Sigmoid colon (tissue), 7 donors: Measurements from ENCODE around the gene GPHN. TPM values are rescaled to one million over a fixed set of nuclear protein-coding genes. Genes with fewer than 3 reads are reported as not detected.
"Not testable (repeated sequence)": the region's sequence is repeated elsewhere in the genome, so short reads cannot be mapped to it uniquely, and the experiment has no call there.

Experiments used
- DNase-seq: peaks from one replicate; pipeline ENCODE4 v3.0.0-alpha.2; 2019
- H3K27ac ChIP-seq, 4 donors: fragments of 200-600 bp; sonication (generic); one replicate each; pipeline ENCODE4 v1.5.1; 2016 to 2019; ENCODE audit warnings: mild to moderate bottlenecking in 1 of 4
- H3K27me3 ChIP-seq, 3 donors: fragments of 200-600 bp; sonication (generic); one replicate each; pipeline ENCODE4 v1.5.1; 2019; ENCODE audit warnings: mild to moderate bottlenecking in 1 of 3
- H3K36me3 ChIP-seq, 4 donors: fragments of 200-600 bp; sonication (generic); one replicate each; pipeline ENCODE4 v1.5.1; 2016 to 2019
- H3K4me1 ChIP-seq, 4 donors: fragments of 200-600 bp; sonication (generic); one replicate each; pipeline ENCODE4 v1.5.1; 2017 to 2019
- H3K4me3 ChIP-seq, 4 donors: fragments of 200-600 bp; sonication (generic); one replicate each; pipeline ENCODE4 v1.5.1; 2017 to 2019; ENCODE audit warnings: mild to moderate bottlenecking in 2 of 4, moderate library complexity in 1 of 4
- H3K9me3 ChIP-seq, 4 donors: fragments of 200-600 bp in 3 of 4; sonication (generic) in 3 of 4; one replicate each; pipeline versions ENCODE4 v1.5.1 to v1.6.1; 2013 to 2019
- CTCF ChIP-seq, 4 experiments: fragments of 450-650 bp in 3 of 4; fragments of 200-600 bp in 1 of 4; IDR thresholded peaks; one replicate each; pipeline ENCODE4 v1.5.1; 2016 to 2019; ENCODE audit warnings: antibody characterized with exemption in 4 of 4, mild to moderate bottlenecking in 3 of 4, moderate library complexity in 2 of 4
- EP300 ChIP-seq, 4 donors: sonication (generic); formaldehyde crosslinking; IDR thresholded peaks; one replicate each; pipeline ENCODE4 v1.6.1; 2017; ENCODE audit warnings: antibody characterized with exemption in 4 of 4
- POLR2A ChIP-seq, 2 donors: fragments of 450-650 bp; IDR thresholded peaks; one replicate each; pipeline ENCODE4 v1.6.1; 2016; ENCODE audit warnings: antibody characterized with exemption in 2 of 2, mild to moderate bottlenecking in 2 of 2, moderate library complexity in 2 of 2
- POLR2AphosphoS5 ChIP-seq, 4 donors: sonication (generic); formaldehyde crosslinking; IDR thresholded peaks; one replicate each; pipeline ENCODE4 v1.6.1; 2017; ENCODE audit warnings: antibody characterized with exemption in 4 of 4
- WGBS, 2 donors: extraction: QIAGEN DNeasy Blood & Tissue Kit; methylation state at CpG; one replicate each; pipeline ENCODE4 v1.1.7; 2013; 5-methylcytosine and 5-hydroxymethylcytosine counted together
- intact Hi-C: fragments of 100-400 bp; cut with DNase I; formaldehyde crosslinking; loops from one replicate; pipeline ENCODE4 v1.15.1; 2023
- polyA plus RNA-seq, 3 donors: library from polyadenylated mRNA; stranded (reverse); fragments of 200-250 nt; gene quantifications; one replicate each; pipeline ENCODE4 v1.2.3, GENCODE V29; 2013
- total RNA-seq, 4 donors: library from RNA; depleted of rRNA; stranded (reverse); fragments of >200 nt; gene quantifications; one replicate each; pipeline ENCODE4 v1.1.0, GENCODE V29; 2016
- donor health status: healthy with polysubstance abuse.
- donor health status: Bipolar disorder and iron deficiency.
- donor health status: healthy.

GPHN gene
- total and polyA plus RNA-seq, 7 donors = 5.4 to 20.3 (median 14.1) TPM

- no peak for DNase-seq
- Histone ChIP-seq H3K27ac (no peak overlapping the region), H3K36me3 (peaks cover 0 to 8% (median 0%) of the 10 kb centered on the region in 4 donors), H3K4me1 (no peaks in the 10 kb centered on the region), H3K27me3 (no peaks in the 10 kb centered on the region), H3K4me3 (no peak overlapping the region), H3K9me3 (no peaks in the 10 kb centered on the region)
- TF ChIP-seq POLR2A (IDR thresholded peaks at IDR 0.05) (no peak), POLR2AphosphoS5 (IDR thresholded peaks at IDR 0.05) (no peak), EP300 (IDR thresholded peaks at IDR 0.05) (no peak)
- 68 to 78% methylated on average over 3 of the region's 3 CpGs for WGBS, 2 donors
- intact Hi-C loops = no loop called here
Observed at GRCh38 chr14:67059596-67059995, 551.6 kb downstream of the GPHN start.

DNA sequence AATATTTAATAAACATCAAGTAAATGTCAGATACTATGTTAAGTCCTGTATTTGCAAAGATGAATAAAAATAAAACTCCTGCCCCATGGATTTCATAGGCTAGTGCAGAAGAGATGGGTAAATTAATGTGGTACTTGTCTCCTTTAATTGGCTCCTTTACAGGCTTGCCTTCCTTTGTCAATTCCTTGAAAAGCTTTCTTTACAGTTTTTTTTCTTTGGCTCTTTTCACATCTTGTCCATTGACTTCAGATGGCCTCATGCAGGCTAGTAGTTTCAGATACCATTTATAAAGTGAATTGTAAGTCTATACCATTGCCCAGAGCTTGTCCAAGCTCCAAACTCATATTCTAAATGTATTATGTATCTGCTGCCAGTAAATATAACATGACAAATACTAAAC, 552.6 kb downstream of the GPHN start:
- no peak for DNase-seq
- no peak overlapping the region for H3K4me3 ChIP-seq
- no peaks in the 10 kb centered on the region for H3K9me3 ChIP-seq
- no peak for TF ChIP-seq POLR2A (IDR thresholded peaks at IDR 0.05)
- no peak for TF ChIP-seq EP300 (IDR thresholded peaks at IDR 0.05)
- no peak for TF ChIP-seq POLR2AphosphoS5 (IDR thresholded peaks at IDR 0.05)
- no peak for TF ChIP-seq CTCF (IDR thresholded peaks at IDR 0.05)
- intact Hi-C loops = no loop called here
- H3K27me3 ChIP-seq = no peaks in the 10 kb centered on the region
- H3K27ac ChIP-seq = no peak overlapping the region
- H3K4me1 ChIP-seq = no peaks in the 10 kb centered on the region
- peaks cover 0 to 8% (median 0%) of the 10 kb centered on the region in 4 donors for H3K36me3 ChIP-seq

GRCh38 chr14:67067070-67067814, 559.3 kb downstream of the GPHN start:
- DNase-seq, H3K27ac ChIP-seq, H3K4me3 ChIP-seq, H3K36me3 ChIP-seq, H3K27me3 ChIP-seq, intact Hi-C loops, H3K9me3 ChIP-seq: not testable (repeated sequence)
- 80 to 82% methylated on average over 7 of the region's 7 CpGs for WGBS, 2 donors
- peaks cover 0 to 10% (median 0%) of the 10 kb centered on the region in 4 donors for H3K4me1 ChIP-seq

DNA sequence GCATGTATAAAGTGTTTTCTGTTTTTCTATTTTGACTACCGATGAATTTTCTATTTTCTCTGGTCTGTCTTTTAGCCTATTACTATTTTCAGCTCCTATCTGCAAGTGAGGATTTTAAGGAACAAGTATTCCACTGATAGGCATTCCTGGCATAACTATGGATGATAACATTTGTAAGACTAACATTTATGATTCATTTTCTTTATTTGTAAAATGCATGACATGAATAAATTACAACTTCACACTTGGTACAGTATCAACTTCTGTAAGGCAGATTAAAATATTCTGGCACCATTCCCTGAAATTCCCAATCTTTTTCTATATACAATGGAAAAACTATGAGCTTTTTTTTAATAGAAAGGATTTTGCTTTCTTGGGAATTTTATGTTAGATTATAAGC, 560.3 kb downstream of the GPHN start:
- H3K27me3 ChIP-seq = no peaks in the 10 kb centered on the region
- DNase-seq = no peak
- WGBS, 2 donors = 86 to 98% methylated on average over 1 of the region's 1 CpG
- H3K27ac ChIP-seq = no peak overlapping the region
- H3K4me1 ChIP-seq = peaks cover 0 to 10% (median 0%) of the 10 kb centered on the region in 4 donors
- TF ChIP-seq POLR2A (IDR thresholded peaks at IDR 0.05) (no peak), POLR2AphosphoS5 (IDR thresholded peaks at IDR 0.05) (no peak), CTCF (IDR thresholded peaks at IDR 0.05) (no peak), EP300 (IDR thresholded peaks at IDR 0.05) (no peak)
- H3K9me3 ChIP-seq = no peaks in the 10 kb centered on the region
- H3K36me3 ChIP-seq = no peaks in the 10 kb centered on the region
- intact Hi-C loops = no loop called here
- H3K4me3 ChIP-seq = no peak overlapping the region

- Histone ChIP-seq H3K4me1 (peaks cover 0 to 10% (median 0%) of the 10 kb centered on the region in 4 donors), H3K36me3 (no peaks in the 10 kb centered on the region), H3K27me3 (no peaks in the 10 kb centered on the region), H3K9me3 (no peaks in the 10 kb centered on the region), H3K27ac (no peak overlapping the region), H3K4me3 (no peak overlapping the region)
- no peak for DNase-seq
- TF ChIP-seq EP300 (IDR thresholded peaks at IDR 0.05) = no peak
- TF ChIP-seq POLR2A (IDR thresholded peaks at IDR 0.05) = no peak
- TF ChIP-seq POLR2AphosphoS5 (IDR thresholded peaks at IDR 0.05) = no peak
- TF ChIP-seq CTCF (IDR thresholded peaks at IDR 0.05) = no peak
- intact Hi-C loops = no loop called here
- WGBS, 2 donors = 87 to 95% methylated on average over 3 of the region's 3 CpGs
Observed at GRCh38 chr14:67071506-67071905, 563.6 kb downstream of the GPHN start.

DNA sequence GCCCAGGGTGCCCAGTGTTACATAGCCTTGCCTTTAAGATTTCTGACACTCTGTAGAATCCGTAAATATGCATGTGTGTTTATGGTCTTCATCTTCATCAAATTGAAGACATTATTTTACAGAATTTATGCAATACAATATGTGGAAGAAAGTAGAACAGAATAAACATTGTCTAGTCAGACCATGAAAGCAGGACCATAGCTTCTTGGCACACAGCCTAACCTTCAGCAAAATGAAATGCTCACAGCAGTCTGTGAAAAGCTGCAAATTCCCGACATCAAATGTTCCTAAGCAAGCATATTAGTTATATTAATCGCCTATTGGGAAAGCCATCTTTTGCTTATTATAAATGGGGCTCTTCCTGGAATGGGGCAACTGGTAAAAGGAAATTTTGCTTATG, 570.0 kb downstream of the GPHN start:
- WGBS, 2 donors = 86 to 92% methylated on average over 3 of the region's 3 CpGs
- no peak for TF ChIP-seq CTCF (IDR thresholded peaks at IDR 0.05)
- no peak for TF ChIP-seq EP300 (IDR thresholded peaks at IDR 0.05)
- no peak for TF ChIP-seq POLR2AphosphoS5 (IDR thresholded peaks at IDR 0.05)
- TF ChIP-seq POLR2A (IDR thresholded peaks at IDR 0.05) = no peak
- intact Hi-C loops = no loop called here
- H3K27me3 ChIP-seq = no peaks in the 10 kb centered on the region
- no peaks in the 10 kb centered on the region for H3K4me1 ChIP-seq
- no peak for DNase-seq
- no peaks in the 10 kb centered on the region for H3K9me3 ChIP-seq
- H3K27ac ChIP-seq = no peak overlapping the region
- no peak overlapping the region for H3K4me3 ChIP-seq
- no peaks in the 10 kb centered on the region for H3K36me3 ChIP-seq
